Measurements from ENCODE around the gene ITPK1. TPM values are rescaled to one million over a fixed set of nuclear protein-coding genes. Genes with fewer than 3 reads are reported as not detected.

The ITPK1 gene
- total RNA-seq, 4 donors from 2014 or later, result 64.8 to 235 (median 128) TPM

- TF ChIP-seq POLR2AphosphoS5 (IDR thresholded peaks at IDR 0.05) (no peak), POLR2A (IDR thresholded peaks at IDR 0.05) (no peak), CTCF (IDR thresholded peaks at IDR 0.05) (no peak), EP300 (IDR thresholded peaks at IDR 0.05; ENCODE audit: low read depth) (no peak)
- intact Hi-C loops (cut with DNase I; ENCODE audit: low total_unique reads) (no loop called here), in situ Hi-C loops (cut with MboI; ENCODE audit: low pct_ligation_motif_present in 1 of 4, low pct_unique_long_range_greater_than_20kb in 1 of 4, low sequenced_read_pairs in 3 of 4) (loop anchor here in 1 of 4 donors (10.0 kb wide), 1 partner anchor 191 kb away; no protein-coding TSS in a partner anchor)
- DNase-seq, result no peak
- Histone ChIP-seq H3K27me3 (no peaks in the 10 kb centered on the region), H3K36me3 (no peaks in the 10 kb centered on the region), H3K9me3 (no peaks in the 10 kb centered on the region), H3K4me1 (peaks cover 0 to 7% (median 4%) of the 10 kb centered on the region in 4 donors), H3K27ac (no peak overlapping the region), H3K4me3 (no peak overlapping the region)
- 85 to 95% methylated on average over 5 to 7 of the region's 17 CpGs for WGBS, 2 donors (ENCODE audit: low coverage in 1 of 2)
Measured at GRCh38 chr14:92943855-92944570, 171.7 kb downstream of the ITPK1 start.

- Histone ChIP-seq H3K4me3 (no peak overlapping the region), H3K9me3 (no peaks in the 10 kb centered on the region), H3K27ac (no peak overlapping the region), H3K36me3 (no peaks in the 10 kb centered on the region), H3K27me3 (no peaks in the 10 kb centered on the region), H3K4me1 (peaks cover 0 to 7% (median 4%) of the 10 kb centered on the region in 4 donors)
- WGBS, 2 donors (ENCODE audit: low coverage in 1 of 2), result 89% methylated on average over 30 of the region's 30 CpGs; no CpG with 5 or more reads in 1 of the 2 donors
- intact Hi-C loops (cut with DNase I; ENCODE audit: low total_unique reads), result no loop called here
- TF ChIP-seq EP300 (IDR thresholded peaks at IDR 0.05; ENCODE audit: low read depth) (no peak), CTCF (IDR thresholded peaks at IDR 0.05) (no peak), POLR2A (IDR thresholded peaks at IDR 0.05) (no peak), POLR2AphosphoS5 (IDR thresholded peaks at IDR 0.05) (no peak)
- no peak for DNase-seq
- in situ Hi-C loops (cut with MboI; ENCODE audit: low pct_ligation_motif_present in 1 of 4, low pct_unique_long_range_greater_than_20kb in 1 of 4, low sequenced_read_pairs in 3 of 4), result loop anchor here in 1 of 4 donors (10.0 kb wide), 1 partner anchor 192 kb away; no protein-coding TSS in a partner anchor
Measured at GRCh38 chr14:92942976-92943710, 172.6 kb downstream of the ITPK1 start.

GRCh38 chr14:92942576-92942975 lies 173.1 kb downstream of the ITPK1 start:
- Histone ChIP-seq H3K9me3 (no peaks in the 10 kb centered on the region), H3K4me1 (peaks cover 0 to 7% (median 4%) of the 10 kb centered on the region in 4 donors), H3K36me3 (no peaks in the 10 kb centered on the region), H3K27me3 (no peaks in the 10 kb centered on the region), H3K4me3 (no peak overlapping the region), H3K27ac (no peak overlapping the region)
- WGBS, 2 donors (ENCODE audit: low coverage in 1 of 2), result 95% methylated on average over 8 of the region's 8 CpGs; no CpG with 5 or more reads in 1 of the 2 donors
- DNase-seq, result no peak
- in situ Hi-C loops (cut with MboI; ENCODE audit: low pct_ligation_motif_present in 1 of 4, low pct_unique_long_range_greater_than_20kb in 1 of 4, low sequenced_read_pairs in 3 of 4) (loop anchor here in 1 of 4 donors (10.0 kb wide), 1 partner anchor 192 kb away; no protein-coding TSS in a partner anchor), intact Hi-C loops (cut with DNase I; ENCODE audit: low total_unique reads) (no loop called here)
- TF ChIP-seq CTCF (IDR thresholded peaks at IDR 0.05) (no peak), EP300 (IDR thresholded peaks at IDR 0.05; ENCODE audit: low read depth) (no peak), POLR2AphosphoS5 (IDR thresholded peaks at IDR 0.05) (no peak), POLR2A (IDR thresholded peaks at IDR 0.05) (no peak)

- in situ Hi-C loops (cut with MboI; ENCODE audit: low pct_ligation_motif_present in 1 of 4, low pct_unique_long_range_greater_than_20kb in 1 of 4, low sequenced_read_pairs in 3 of 4) (loop anchor here in 1 of 4 donors (10.0 kb wide), 1 partner anchor 193 kb away; no protein-coding TSS in a partner anchor), intact Hi-C loops (cut with DNase I; ENCODE audit: low total_unique reads) (no loop called here)
- no peak for DNase-seq
- no peaks in the 10 kb centered on the region for H3K36me3 ChIP-seq
- H3K27me3 ChIP-seq, result no peaks in the 10 kb centered on the region
- H3K27ac ChIP-seq, result no peak overlapping the region
- H3K4me1 ChIP-seq, result peaks cover 0 to 7% (median 4%) of the 10 kb centered on the region in 4 donors
- no peaks in the 10 kb centered on the region for H3K9me3 ChIP-seq
- 95% methylated on average over 5 of the region's 5 CpGs; no CpG with 5 or more reads in 1 of the 2 donors for WGBS, 2 donors (ENCODE audit: low coverage in 1 of 2)
- TF ChIP-seq CTCF (IDR thresholded peaks at IDR 0.05) (no peak), EP300 (IDR thresholded peaks at IDR 0.05; ENCODE audit: low read depth) (no peak), POLR2A (IDR thresholded peaks at IDR 0.05) (no peak), POLR2AphosphoS5 (IDR thresholded peaks at IDR 0.05) (no peak)
- H3K4me3 ChIP-seq, result no peak overlapping the region
Measured at GRCh38 chr14:92942136-92942535, 173.6 kb downstream of the ITPK1 start.

Measured in transverse colon (tissue), 4 donors.